Ovary (tissue), 3 donors: ENCODE measurements around the gene ZNF138.

Experiments used
- EP300 ChIP-seq: sonication (generic); formaldehyde crosslinking; IDR thresholded peaks from one replicate; pipeline ENCODE4 v1.6.1; 2017; ENCODE audit warnings: antibody characterized with exemption
- POLR2A ChIP-seq: fragments of 450-650 bp; IDR thresholded peaks from one replicate; pipeline ENCODE4 v1.6.1; 2017; ENCODE audit warnings: antibody characterized with exemption, mild to moderate bottlenecking, moderate library complexity
- TF ChIP-seq, protein P1 (sequence below), 3 donors: fragments of 450-650 bp in 2 of 3; fragments of 200-600 bp in 1 of 3; IDR thresholded peaks; one replicate each; pipeline versions ENCODE4 v1.5.1 to v1.8.0; 2016 to 2022; ENCODE audit warnings: antibody characterized with exemption in 3 of 3, mild to moderate bottlenecking in 1 of 3
- donor health status: DM: no; HTN: no; CAD: no.

DNA sequence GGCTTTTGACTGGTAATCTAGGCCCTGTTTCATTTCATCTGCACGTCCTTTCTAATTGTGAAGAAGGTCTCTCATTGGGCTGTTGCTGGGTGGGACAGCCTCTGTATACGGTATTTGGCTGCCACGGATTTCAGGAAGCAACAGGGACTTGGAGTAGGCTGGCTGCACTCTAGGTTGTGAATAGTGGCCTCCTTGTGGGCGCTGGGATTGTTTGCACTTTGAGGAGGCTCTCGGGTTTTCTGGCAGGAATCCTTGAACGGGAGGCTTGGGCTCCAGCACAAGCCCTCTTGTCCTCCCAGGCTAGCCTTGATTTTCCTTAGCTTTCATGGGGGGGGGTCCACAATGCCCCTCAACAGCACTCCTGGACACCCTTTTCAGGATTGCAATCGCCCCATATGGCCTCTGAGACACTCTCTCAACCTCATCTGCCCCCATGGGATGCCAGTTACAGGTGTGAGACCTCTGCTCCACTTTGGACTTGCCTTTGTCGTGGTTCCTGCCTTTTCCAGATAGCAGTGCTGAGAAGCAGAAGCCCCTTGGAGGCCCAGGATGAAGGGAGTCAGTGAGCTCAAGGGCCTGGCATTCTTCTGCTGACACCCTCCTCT, 75.0 kb downstream of the ZNF138 start:
- TF ChIP-seq, protein P1, sequence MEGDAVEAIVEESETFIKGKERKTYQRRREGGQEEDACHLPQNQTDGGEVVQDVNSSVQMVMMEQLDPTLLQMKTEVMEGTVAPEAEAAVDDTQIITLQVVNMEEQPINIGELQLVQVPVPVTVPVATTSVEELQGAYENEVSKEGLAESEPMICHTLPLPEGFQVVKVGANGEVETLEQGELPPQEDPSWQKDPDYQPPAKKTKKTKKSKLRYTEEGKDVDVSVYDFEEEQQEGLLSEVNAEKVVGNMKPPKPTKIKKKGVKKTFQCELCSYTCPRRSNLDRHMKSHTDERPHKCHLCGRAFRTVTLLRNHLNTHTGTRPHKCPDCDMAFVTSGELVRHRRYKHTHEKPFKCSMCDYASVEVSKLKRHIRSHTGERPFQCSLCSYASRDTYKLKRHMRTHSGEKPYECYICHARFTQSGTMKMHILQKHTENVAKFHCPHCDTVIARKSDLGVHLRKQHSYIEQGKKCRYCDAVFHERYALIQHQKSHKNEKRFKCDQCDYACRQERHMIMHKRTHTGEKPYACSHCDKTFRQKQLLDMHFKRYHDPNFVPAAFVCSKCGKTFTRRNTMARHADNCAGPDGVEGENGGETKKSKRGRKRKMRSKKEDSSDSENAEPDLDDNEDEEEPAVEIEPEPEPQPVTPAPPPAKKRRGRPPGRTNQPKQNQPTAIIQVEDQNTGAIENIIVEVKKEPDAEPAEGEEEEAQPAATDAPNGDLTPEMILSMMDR (IDR thresholded peaks at IDR 0.05): no peak
- TF ChIP-seq POLR2A: no peak
- no peak for TF ChIP-seq EP300
